GM21423 (cell line): ENCODE data around the gene KLF7.

Experiments
- ATAC-seq: cut with Tn5 transposase; IDR thresholded peaks from one replicate; pipeline ENCODE4 v1.9.1; 2021; ENCODE audit warnings: mild to moderate bottlenecking, moderate library complexity; ENCODE audit not compliant: unreplicated experiment

KLF7 gene

GRCh38 chr2:207071820-207072219, 93.9 kb downstream of the KLF7 start:
- no peak for ATAC-seq

- ATAC-seq: no peak
Observed at GRCh38 chr2:207067473-207067872, 98.3 kb downstream of the KLF7 start.

- no peak for ATAC-seq
Observed at GRCh38 chr2:207066791-207067460, 98.8 kb downstream of the KLF7 start.

DNA sequence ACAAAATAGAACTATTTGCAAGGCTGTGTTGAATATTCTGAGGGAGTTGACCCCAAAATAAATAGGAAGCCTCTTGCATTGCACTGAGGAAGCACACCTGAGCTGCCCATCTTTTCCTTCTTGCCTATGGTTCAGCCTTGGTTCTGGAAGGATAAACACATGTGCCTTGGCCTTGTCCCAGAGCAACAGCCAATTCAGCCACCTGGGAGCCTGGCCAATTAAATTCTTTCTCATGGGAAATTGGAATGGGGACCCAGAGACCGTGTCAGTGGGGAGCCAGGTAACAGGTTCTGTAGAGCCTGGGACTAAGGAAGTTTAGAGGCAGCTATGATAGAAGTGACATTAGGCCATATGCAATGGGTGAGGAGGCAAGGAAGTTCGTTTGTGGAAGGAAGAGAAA, 99.6 kb downstream of the KLF7 start:
- no peak for ATAC-seq

GRCh38 chr2:207064128-207064690, 101.5 kb downstream of the KLF7 start:
- ATAC-seq: no peak

- ATAC-seq: no peak
Observed at GRCh38 chr2:207061181-207061580, 104.6 kb downstream of the KLF7 start.

DNA sequence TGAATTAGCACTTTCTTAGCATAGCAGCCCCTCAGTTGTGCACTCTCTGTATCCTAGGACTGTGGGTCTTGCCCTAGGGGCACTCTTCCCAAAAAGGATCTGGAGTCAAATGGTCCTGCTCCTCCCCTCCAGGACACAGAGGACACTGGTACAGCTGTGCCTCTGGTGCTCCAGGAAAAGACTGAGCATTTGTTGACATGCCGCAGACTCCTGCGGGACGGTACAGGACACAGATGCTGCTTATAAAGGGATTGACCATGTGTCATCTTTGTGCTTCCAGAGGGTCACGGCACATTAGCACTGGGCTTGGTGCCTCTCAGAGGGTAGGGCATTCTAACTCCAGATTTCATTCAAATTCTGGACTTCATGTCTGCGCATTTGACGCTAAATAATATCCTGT, 110.5 kb downstream of the KLF7 start:
- ATAC-seq: no peak

GRCh38 chr2:207054521-207054920, 111.2 kb downstream of the KLF7 start:
- ATAC-seq: no peak

DNA sequence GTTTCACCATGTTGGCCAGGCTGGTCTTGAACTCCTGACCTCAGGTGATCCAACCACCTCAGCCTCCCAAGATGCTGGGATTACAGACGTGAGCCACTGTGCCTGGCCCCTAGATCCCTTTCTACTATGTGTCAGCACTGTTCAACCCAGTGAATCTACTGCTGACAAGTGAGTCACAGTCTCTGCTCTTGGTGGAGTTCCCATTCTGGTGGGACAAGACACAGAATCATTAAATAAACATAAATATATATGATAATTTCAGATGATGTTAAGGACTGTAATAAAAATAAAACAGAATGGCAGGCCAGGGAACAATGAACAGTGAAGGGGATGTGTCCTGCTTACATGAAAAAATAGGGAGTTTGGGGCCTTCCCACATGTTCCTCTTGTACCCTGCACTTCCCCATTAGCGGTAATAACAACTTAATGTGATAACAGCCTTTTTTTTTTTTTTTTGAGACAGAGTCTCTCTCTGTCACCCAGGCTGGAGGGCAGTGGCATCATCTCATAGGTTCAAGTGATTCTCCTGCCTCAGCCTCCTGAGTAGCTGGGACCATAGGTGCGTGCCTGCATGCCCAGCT, 114.3 kb downstream of the KLF7 start:
- ATAC-seq: no peak

DNA sequence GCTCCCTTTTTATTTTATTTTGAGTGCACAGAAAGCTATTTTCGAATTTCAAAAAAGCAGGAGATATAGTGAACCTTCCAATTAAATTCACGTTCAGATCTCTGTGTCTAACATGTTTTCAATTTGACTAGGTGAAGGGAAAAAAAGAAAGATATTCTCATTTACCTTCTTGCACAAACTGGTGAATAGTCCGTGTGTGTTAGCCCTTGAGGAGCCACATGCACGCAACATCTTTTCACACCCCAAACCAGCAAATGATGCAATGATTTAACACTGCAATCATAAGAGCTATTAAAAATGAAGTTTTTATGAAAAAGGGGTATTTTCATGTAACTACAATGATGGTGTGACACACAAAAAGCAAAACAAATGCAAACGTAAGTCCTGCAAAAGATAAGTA, 116.6 kb downstream of the KLF7 start:
- ATAC-seq: no peak

- no peak for ATAC-seq
Observed at GRCh38 chr2:207048416-207048815, 117.3 kb downstream of the KLF7 start.

DNA sequence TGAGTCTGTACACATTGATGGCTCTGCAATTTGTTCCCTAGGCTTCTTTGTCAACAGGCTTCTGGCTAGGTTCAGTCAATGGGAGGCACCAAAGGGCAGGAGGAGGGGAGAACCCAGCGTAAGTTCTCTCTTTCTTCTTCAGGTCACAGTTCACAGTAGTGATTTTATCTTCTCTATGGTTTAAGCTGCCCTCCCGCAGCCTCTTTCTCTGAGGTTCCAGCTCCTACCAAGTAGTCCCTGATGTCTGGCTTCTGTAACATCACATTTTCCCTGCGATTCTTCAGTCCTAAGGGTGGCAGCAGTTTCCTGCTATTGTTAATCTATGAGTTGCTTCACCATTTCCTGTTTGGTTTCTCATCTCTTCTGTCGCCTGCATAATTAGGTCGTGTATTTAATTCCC, 119.0 kb downstream of the KLF7 start:
- ATAC-seq: no peak

DNA sequence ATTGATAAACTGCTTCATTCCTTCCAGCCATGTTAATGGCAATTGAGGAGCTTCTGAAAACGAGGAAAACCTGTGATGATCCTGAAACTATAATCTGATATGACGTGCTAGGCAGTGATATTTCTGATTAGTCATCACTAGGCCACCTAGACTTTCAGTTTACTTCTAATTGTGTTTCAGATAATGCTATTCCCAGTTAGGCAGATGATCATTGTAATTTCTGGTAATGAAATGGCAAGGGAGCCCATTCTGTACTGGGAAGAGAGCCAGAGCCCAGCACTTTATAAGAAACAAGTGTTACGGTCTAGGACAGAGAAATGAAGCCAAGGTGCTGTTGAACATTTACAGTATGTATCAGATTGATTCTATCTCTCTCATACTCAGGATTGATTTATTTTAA, 120.2 kb downstream of the KLF7 start:
- no peak for ATAC-seq

GRCh38 chr2:207044379-207045362, 121.1 kb downstream of the KLF7 start:
- no peak for ATAC-seq

DNA sequence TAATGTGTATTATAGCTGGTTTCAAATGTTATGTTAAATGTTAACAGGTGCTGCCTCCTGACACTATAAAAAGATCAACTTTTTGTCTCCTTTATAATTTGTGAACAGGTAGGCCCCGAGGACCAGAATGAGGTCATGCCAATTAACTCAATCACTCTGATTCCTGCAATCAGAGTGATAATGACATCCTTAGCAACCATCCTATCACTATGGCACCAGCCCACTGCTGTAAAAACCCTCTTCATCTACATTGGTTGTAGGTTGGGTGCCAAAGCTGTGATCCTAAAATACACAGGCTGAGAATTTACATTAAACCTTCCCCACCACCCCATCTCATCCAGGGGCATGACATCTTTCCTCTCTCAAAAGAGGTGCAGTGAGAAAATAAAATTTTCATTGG, 122.9 kb downstream of the KLF7 start:
- no peak for ATAC-seq

DNA sequence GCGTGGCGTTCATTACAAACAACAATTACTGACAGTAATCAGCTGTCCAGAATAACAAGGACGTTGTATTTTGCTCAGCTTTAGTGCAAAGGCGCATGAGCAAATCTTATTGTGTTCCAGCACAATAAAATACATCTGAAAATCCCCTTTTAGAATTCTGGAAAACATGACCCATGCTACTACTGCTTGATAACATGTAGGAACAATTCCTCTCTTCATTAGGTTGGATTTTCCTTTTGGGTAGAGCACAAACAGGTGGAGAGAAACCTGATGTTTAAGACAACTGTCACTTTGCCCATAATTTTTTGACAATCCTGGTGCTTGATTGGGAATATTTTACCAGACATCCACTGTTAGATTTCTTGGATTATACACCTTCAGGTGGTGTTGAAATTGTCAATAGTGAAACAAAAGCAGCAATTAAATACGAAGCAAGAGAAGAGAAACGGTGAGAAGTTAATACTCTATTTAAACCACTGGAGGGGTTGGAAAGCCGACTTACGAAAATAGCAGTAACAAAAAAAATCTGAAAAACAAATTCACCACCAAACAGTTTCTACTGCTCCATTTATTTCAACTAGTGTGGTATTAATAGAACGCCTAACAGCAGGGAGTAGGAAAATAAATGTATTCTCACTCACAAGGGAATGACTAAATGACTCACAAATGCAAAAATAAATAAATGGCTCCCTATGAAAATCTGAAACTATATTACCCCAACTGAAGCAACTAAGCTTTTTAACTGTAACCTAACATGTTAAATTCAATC, 123.8 kb downstream of the KLF7 start:
- no peak for ATAC-seq

DNA sequence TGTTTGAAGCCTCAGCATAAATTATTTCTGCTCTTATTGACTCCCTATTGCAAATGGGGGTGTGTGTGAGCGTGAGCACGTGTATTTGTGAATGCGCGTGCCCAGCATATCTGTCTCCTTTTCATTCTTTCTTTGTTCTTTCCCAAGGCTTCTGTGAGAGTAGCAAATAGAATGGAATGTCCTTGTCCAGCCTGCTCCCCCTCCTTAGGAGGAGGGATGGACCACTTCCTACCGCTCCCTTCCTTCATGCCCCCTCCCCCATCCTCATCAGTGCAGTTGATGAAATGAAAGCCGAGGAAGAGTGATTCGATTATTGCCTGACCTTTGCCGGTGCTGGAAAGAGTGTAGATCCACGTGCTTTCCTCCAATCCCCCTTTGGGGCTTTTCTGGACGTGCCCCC, 124.5 kb downstream of the KLF7 start:
- no peak for ATAC-seq

DNA sequence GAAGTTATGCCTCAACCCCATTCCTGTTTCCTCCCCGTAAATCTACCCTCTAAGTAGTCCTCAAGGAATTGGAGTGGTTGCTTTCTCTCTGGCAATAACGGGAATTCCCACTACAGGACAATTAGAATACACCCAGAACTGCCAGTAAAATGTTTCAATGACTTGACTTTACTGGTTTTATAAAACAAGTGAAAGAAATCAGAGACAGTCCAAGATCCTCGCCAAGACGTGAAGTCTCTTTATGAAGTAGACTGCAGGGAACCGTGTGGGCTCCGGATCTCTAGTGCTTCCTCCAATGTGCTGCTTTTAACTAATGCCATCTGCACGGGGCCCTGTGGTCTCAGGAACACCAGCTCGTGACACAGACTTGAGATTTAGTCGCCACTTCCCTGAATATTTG, 125.1 kb downstream of the KLF7 start:
- ATAC-seq: no peak

DNA sequence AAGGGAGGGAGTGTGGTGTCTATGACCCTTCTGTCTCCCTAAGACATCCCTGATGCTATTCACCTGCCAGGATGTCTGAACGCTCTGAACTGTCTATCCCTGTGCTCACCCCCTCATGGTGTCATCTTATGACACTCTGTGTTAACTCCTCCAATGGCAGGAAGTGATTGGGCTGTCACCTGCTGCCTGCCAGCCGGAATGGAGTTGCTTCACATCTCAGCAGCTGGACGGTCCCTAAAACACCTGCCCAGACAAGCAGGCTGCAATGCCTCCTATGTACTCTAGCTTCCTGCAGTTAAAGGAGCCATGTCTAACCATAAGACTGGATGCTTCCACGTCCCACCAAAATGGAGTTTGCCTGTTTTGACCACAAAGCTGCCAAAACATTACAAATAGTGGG, 126.5 kb downstream of the KLF7 start:
- ATAC-seq: no peak

DNA sequence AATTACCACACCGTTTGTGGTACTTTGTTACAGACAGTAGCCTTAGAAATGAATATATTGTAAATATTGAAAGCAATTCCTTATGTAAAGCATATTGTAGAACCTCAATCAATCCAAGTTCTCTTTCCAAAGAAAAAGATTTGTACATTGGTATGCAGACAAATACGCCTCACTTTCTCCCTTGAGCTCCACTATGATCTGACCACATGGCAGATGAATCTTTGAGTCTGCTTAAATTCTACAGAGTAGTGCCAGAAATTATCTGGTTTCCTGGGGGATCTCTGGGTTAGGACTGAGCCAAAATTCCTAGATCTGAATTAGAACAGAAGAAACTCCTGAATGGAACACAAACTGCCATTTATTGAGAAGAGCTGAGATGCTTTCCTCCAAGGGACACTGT, 127.4 kb downstream of the KLF7 start:
- no peak for ATAC-seq

- no peak for ATAC-seq
Observed at GRCh38 chr2:207037896-207038295, 127.9 kb downstream of the KLF7 start.
